IMR-90 (cell line): ENCODE results near the gene PPIL6. TPM values are rescaled to one million over a fixed set of nuclear protein-coding genes. Genes with fewer than 3 reads are reported as not detected.

Source experiments
- ATAC-seq: fragments of 200-7000 bp; cut with Tn5 transposase; 2 replicates; pipeline ENCODE4 v1.9.1; 2020; ENCODE audit warnings: low read depth, mild to moderate bottlenecking, moderate library complexity
- BruUV-seq: library from RNA; stranded (reverse); fragments of 400-500 nt; replicated peaks from 2 replicates; lab custom pipeline; 2021; lab: Mats Ljungman, UMichigan
- CTCF ChIA-PET: fragments of 300-600 bp; formaldehyde crosslinking; extraction: SDS; loops from one replicate; lab custom pipeline; 2021; ENCODE audit warnings: antibody characterized with exemption; lab: Yijun Ruan, JAX
- POLR2A ChIA-PET: fragments of 300-600 bp; sonication (Branson Sonifier 250); formaldehyde crosslinking; loops from one replicate; lab custom pipeline; 2022; ENCODE audit warnings: antibody characterized with exemption; ENCODE audit not compliant: unreplicated experiment; lab: Charles Lee
- DNase-seq: peaks from one replicate; pipeline ENCODE4 v3.0.0; 2013
- H2AFZ ChIP-seq: replicated peaks from 2 replicates; pipeline ENCODE3; 2013; ENCODE audit warnings: low read length, mild to moderate bottlenecking; ENCODE audit not compliant: poor library complexity
- H2AK5ac ChIP-seq: 2 replicates; pipeline ENCODE4 v1.6.1; 2013; ENCODE audit warnings: low read depth, low read length, inconsistent platforms
- H2AK9ac ChIP-seq: replicated peaks from 2 replicates; pipeline ENCODE3; 2013; ENCODE audit warnings: mild to moderate bottlenecking, low read depth, low read length, moderate library complexity; ENCODE audit not compliant: poor library complexity
- H2BK120ac ChIP-seq: 2 replicates; pipeline ENCODE4 v1.6.1; 2013; ENCODE audit warnings: low read depth, low read length, inconsistent platforms
- H2BK15ac ChIP-seq: 3 replicates; pipeline ENCODE4 v1.6.1; 2013; ENCODE audit warnings: low read depth, low read length, inconsistent platforms
- H2BK20ac ChIP-seq: 2 replicates; pipeline ENCODE4 v1.6.1; 2013; ENCODE audit warnings: low read depth, mild to moderate bottlenecking, inconsistent platforms, low read length, moderate library complexity
- H2BK5ac ChIP-seq: 2 replicates; pipeline ENCODE4 v1.6.1; 2013; ENCODE audit warnings: mild to moderate bottlenecking, low read depth, low read length, inconsistent platforms; ENCODE audit not compliant: poor library complexity, severe bottlenecking
- H3K14ac ChIP-seq: replicated peaks from 2 replicates; pipeline ENCODE4 v1.6.1; 2013; ENCODE audit warnings: low read depth, low read length, inconsistent platforms
- H3K18ac ChIP-seq: 2 replicates; pipeline ENCODE4 v1.6.1; 2013; ENCODE audit warnings: low read depth, low read length, control low read depth
- H3K23ac ChIP-seq: 2 replicates; pipeline ENCODE4 v1.6.1; 2013; ENCODE audit warnings: low read depth, low read length, inconsistent platforms
- H3K27ac ChIP-seq: 2 replicates; pipeline ENCODE4 v1.5.1; 2013; ENCODE audit warnings: mild to moderate bottlenecking, control low read depth, low read length; ENCODE audit not compliant: insufficient read depth
- H3K27me3 ChIP-seq: 2 replicates; pipeline ENCODE4 v1.6.1; 2013; ENCODE audit warnings: low read length; ENCODE audit not compliant: control insufficient read depth, insufficient read depth
- H3K36me3 ChIP-seq: 2 replicates; pipeline ENCODE4 v1.6.1; 2013; ENCODE audit warnings: low read length, mixed read lengths; ENCODE audit not compliant: control insufficient read depth, insufficient read depth
- H3K4ac ChIP-seq: 2 replicates; pipeline ENCODE4 v1.6.1; 2013; ENCODE audit warnings: low read depth, low read length, inconsistent platforms
- H3K4me1 ChIP-seq: 2 replicates; pipeline ENCODE4 v1.6.1; 2013; ENCODE audit warnings: low read length, mixed read lengths; ENCODE audit not compliant: control insufficient read depth, insufficient read depth
- H3K4me2 ChIP-seq: 2 replicates; pipeline ENCODE4 v1.6.1; 2013; ENCODE audit warnings: low read depth, mild to moderate bottlenecking, control low read depth, low read length, moderate library complexity
- H3K4me3 ChIP-seq: 2 replicates; pipeline ENCODE4 v1.5.1; 2013; ENCODE audit warnings: low read depth, mild to moderate bottlenecking, control low read depth, low read length, moderate library complexity; ENCODE audit not compliant: insufficient read depth
- H3K56ac ChIP-seq: 2 replicates; pipeline ENCODE4 v1.6.1; 2013; ENCODE audit warnings: low read length, inconsistent platforms; ENCODE audit not compliant: insufficient read depth; ENCODE audit errors: extremely low read depth
- H3K79me1 ChIP-seq, 2 experiments: 2 replicates each; pipeline ENCODE4 v1.6.1; 2013; ENCODE audit warnings: low read length in 2 of 2, inconsistent platforms in 1 of 2, low read depth in 1 of 2
- H3K9ac ChIP-seq: 2 replicates; pipeline ENCODE4 v1.6.1; 2013; ENCODE audit warnings: low read depth, low read length, control low read depth
- H3K9me1 ChIP-seq: 2 replicates; pipeline ENCODE4 v1.6.1; 2013; ENCODE audit warnings: low read length, inconsistent platforms; ENCODE audit not compliant: insufficient read depth
- H3K9me3 ChIP-seq: 2 replicates; pipeline ENCODE4 v1.6.1; 2013; ENCODE audit warnings: low read length; ENCODE audit not compliant: control insufficient read depth, insufficient read depth
- H4K20me1 ChIP-seq: 2 replicates; pipeline ENCODE4 v1.6.1; 2013; ENCODE audit warnings: low read length, inconsistent platforms; ENCODE audit not compliant: insufficient read depth
- H4K5ac ChIP-seq: 2 replicates; pipeline ENCODE4 v1.6.1; 2013; ENCODE audit warnings: mild to moderate bottlenecking, low read depth, low read length, control low read depth
- H4K8ac ChIP-seq, 2 experiments: 2 replicates each; pipeline ENCODE4 v1.6.1; 2013; ENCODE audit warnings: low read depth in 2 of 2, low read length in 2 of 2, control low read depth in 1 of 2, inconsistent platforms in 1 of 2
- H4K91ac ChIP-seq: 2 replicates; pipeline ENCODE4 v1.6.1; 2013; ENCODE audit warnings: low read depth, low read length, inconsistent platforms; ENCODE audit not compliant: insufficient read depth
- BHLHE40 ChIP-seq: fragments of 150-350 bp; IDR thresholded peaks from 2 replicates; pipeline ENCODE4 v1.6.1; 2016; ENCODE audit warnings: mild to moderate bottlenecking, low read depth, low read length
- CEBPB ChIP-seq: IDR thresholded peaks from 2 replicates; pipeline ENCODE4 v1.6.1; 2012; ENCODE audit warnings: low read depth, low read length, improper control_type of control experiment
- CHD1 ChIP-seq: IDR thresholded peaks from 2 replicates; pipeline ENCODE4 v1.6.1; 2012; ENCODE audit warnings: low read depth, low read length, improper control_type of control experiment
- CTCF ChIP-seq: conservative IDR thresholded peaks from 2 replicates; pipeline ENCODE4 v1.5.1; 2012; ENCODE audit warnings: mild to moderate bottlenecking, low read depth, low read length, improper control_type of control experiment
- ELK1 ChIP-seq: fragments of 150-350 bp; IDR thresholded peaks from 2 replicates; pipeline ENCODE4 v1.6.1; 2016; ENCODE audit warnings: low read depth, mild to moderate bottlenecking, low read length, moderate library complexity, borderline replicate concordance
- FOS ChIP-seq: fragments of 150-350 bp; IDR thresholded peaks from 2 replicates; pipeline ENCODE4 v1.6.1; 2016; ENCODE audit warnings: low read depth, low read length
- MAFK ChIP-seq: IDR thresholded peaks from 2 replicates; pipeline ENCODE4 v1.6.1; 2012; ENCODE audit warnings: low read depth, low read length, improper control_type of control experiment
- MAZ ChIP-seq: IDR thresholded peaks from 2 replicates; pipeline ENCODE4 v1.6.1; 2012; ENCODE audit warnings: low read depth, mild to moderate bottlenecking, low read length, improper control_type of control experiment, moderate library complexity, borderline replicate concordance
- MXI1 ChIP-seq: IDR thresholded peaks from 2 replicates; pipeline ENCODE4 v1.6.1; 2012; ENCODE audit warnings: low read depth, mild to moderate bottlenecking, low read length, moderate library complexity, borderline replicate concordance
- NFE2L2 ChIP-seq: fragments of 150-350 bp; IDR thresholded peaks from 2 replicates; pipeline ENCODE4 v1.6.1; 2016; ENCODE audit warnings: low read depth, mild to moderate bottlenecking, low read length
- POLR2A ChIP-seq: IDR thresholded peaks from 2 replicates; pipeline ENCODE4 v1.6.1; 2012; ENCODE audit warnings: mild to moderate bottlenecking, low read depth, low read length
- RCOR1 ChIP-seq: IDR thresholded peaks from 2 replicates; pipeline ENCODE4 v1.6.1; 2012; ENCODE audit warnings: mild to moderate bottlenecking, low read length, improper control_type of control experiment; ENCODE audit not compliant: insufficient replicate concordance
- RFX5 ChIP-seq: IDR thresholded peaks from 2 replicates; pipeline ENCODE4 v1.8.0; 2012; ENCODE audit warnings: low read depth, mild to moderate bottlenecking, low read length, moderate library complexity
- SMC3 ChIP-seq: fragments of 150-350 bp; IDR thresholded peaks from 2 replicates; pipeline ENCODE4 v1.6.1; 2016; ENCODE audit warnings: low read depth, mild to moderate bottlenecking, antibody characterized with exemption, low read length, moderate library complexity
- WGBS, 2 experiments: methylation state at CpG; one replicate each; pipeline versions ENCODE4 v1.1.5 to v1.1.7; 2013; ENCODE audit warnings: missing lambda C conversion rate in 2 of 2; ENCODE audit not compliant: insufficient read length in 1 of 2; ENCODE audit errors: extremely low coverage in 2 of 2; 5-methylcytosine and 5-hydroxymethylcytosine counted together
- dilution Hi-C: fragments of 300-500 bp; cut with HindIII; formaldehyde crosslinking; loops from one replicate; pipeline ENCODE4 v1.14.3; 2018; ENCODE audit warnings: low sequenced_read_pairs; ENCODE audit not compliant: unreplicated experiment
- in situ Hi-C: fragments of 300-500 bp; cut with MboI; formaldehyde crosslinking; loops from 3 replicates; pipeline ENCODE4 v1.14.3; 2019; ENCODE audit warnings: low sequenced_read_pairs, inconsistent platforms, mixed read lengths
- intact Hi-C: fragments of 100-400 bp; cut with micrococcal nuclease; formaldehyde crosslinking; loops from 2 replicates; pipeline ENCODE4 v1.10.0; 2022
- polyA plus RNA-seq, 3 experiments: library from polyadenylated mRNA; depleted of rRNA; stranded (reverse); fragments of >200 nt; gene quantifications; 2 replicates each; pipeline ENCODE4 v1.2.3, GENCODE V29; 2012; ENCODE audit warnings: low replicate concordance in 1 of 3
- total RNA-seq: library from RNA; depleted of rRNA; stranded (reverse); fragments of >200 nt; gene quantifications from 2 replicates; pipeline ENCODE4 v1.2.3, GENCODE V29; 2012

Gene PPIL6
- total and polyA plus RNA-seq, 2 of the 4 experiments (the other 2 are of a cell fraction), result 0.15 to 0.18 TPM

DNA sequence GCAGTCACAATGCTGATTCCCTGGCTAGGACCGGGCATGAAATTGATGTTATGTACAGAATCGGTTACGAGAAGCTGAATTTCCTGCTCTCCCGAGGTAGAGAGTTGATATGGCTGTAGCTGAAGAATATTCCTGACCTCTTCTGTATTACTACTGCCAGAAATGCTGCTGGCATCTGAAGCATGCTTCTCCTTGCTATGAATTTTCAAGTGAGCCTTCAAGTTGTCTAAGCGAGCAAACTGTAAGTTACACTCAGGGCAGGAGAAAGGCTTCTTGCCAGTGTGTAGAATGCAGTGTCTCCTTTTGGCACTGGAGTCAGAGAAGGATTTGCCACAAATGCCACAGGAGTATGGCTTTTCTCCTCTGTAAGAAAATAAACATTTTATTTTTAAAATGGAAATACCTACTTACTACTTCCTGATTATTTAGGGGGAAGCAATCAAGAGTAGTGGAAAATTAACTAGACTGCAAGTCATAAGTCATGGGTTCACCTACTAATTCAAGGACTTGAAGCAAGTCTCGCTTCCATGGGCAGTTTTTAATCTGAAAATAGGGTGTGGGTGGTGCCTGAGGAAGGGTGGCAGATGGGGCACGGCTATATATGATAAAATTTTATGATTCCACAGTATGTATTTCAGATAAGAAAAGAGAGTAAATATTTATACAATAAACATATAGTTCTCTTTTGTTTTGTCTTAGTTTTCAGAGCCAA is 25.9 kb upstream of the PPIL6 start:
- Histone ChIP-seq H3K14ac (no peak overlapping the region), H3K27ac (no peak overlapping the region), H3K9me3 (no peaks in the 10 kb centered on the region), H3K4me3 (no peak overlapping the region), H3K9me1 (peaks cover 7% of the 10 kb centered on the region), H2AFZ (no peak overlapping the region), H3K9ac (no peak overlapping the region), H3K79me1 (peaks cover 15 to 44% of the 10 kb centered on the region in 2 experiments; a peak in 3 of 4 replicates), H3K27me3 (no peaks in the 10 kb centered on the region), H2AK9ac (no peak overlapping the region), H3K23ac (no peak overlapping the region), H4K91ac (no peak overlapping the region), H3K36me3 (peaks cover 36% of the 10 kb centered on the region), H3K4me2 (no peak overlapping the region), H2BK5ac (no peak overlapping the region), H3K56ac (no peak overlapping the region), H4K8ac (no peak overlapping the region), H2BK20ac (no peak overlapping the region), H3K4ac (no peak overlapping the region), H4K20me1 (no peaks in the 10 kb centered on the region; the same call in 1 of the 2 replicates), H2BK120ac (no peak overlapping the region), H2AK5ac (no peak overlapping the region), H2BK15ac (no peak overlapping the region), H3K18ac (no peak overlapping the region), H4K5ac (no peak overlapping the region), H3K4me1 (peaks cover 5% of the 10 kb centered on the region)
- POLR2A ChIA-PET, result no interaction called here
- intact Hi-C loops, result no loop called here
- ATAC-seq, result peak; percentile 62
- no CpG with 5 or more reads among the region's 7 CpGs for WGBS, 2 experiments
- BruUV-seq, result no TSS peak
- TF ChIP-seq CTCF (no peak), NFE2L2 (no peak), ELK1 (no peak), MXI1 (no peak), CEBPB (no peak), RFX5 (no peak), BHLHE40 (no peak), MAFK (no peak), MAZ (no peak), RCOR1 (no peak), CHD1 (no peak), FOS (no peak), SMC3 (no peak), POLR2A (no peak)
- DNase-seq, result no peak
- dilution Hi-C loops, result no loop called here
- CTCF ChIA-PET, result no interaction called here
- in situ Hi-C loops, result no loop called here
